Measurements from ENCODE around the gene GHDC. TPM values are rescaled to one million over a fixed set of nuclear protein-coding genes. Genes with fewer than 3 reads are reported as not detected.

The GHDC gene
- total and polyA plus RNA-seq, 2 of the 13 experiments (the other 11 are each of a cell fraction or from before 2014, with no cell fraction given), result 15.4 to 22.5 TPM

DNA sequence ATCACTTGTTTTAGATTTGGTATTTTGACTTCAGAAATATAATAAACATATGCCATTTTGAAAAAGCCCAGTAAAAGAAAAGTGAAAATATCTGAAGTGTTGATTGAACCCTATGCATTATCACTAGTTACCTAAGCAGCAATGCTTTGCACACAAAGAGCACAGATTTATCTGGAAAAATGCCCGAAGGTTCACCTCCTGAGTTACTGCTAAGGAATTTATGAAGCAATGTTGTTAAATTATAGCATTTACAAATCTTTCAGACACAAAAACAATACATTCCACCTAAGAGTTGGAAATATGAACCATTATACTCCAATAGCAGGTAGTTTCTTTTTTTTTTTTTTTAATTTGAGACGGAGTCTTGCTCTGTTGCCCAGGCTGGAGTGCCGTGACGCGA is 38.9 kb upstream of the GHDC start:
- H3K79me2 ChIP-seq (ENCODE audit: insufficient read depth, low read length), result peaks cover 4% of the 10 kb centered on the region
- H3K4me3 ChIP-seq (replicated peaks in 1 of 3; ENCODE audit: insufficient read depth in 1 of 3, low read depth in 2 of 3, low read length in 3 of 3), result no peak overlapping the region
- H3K9ac ChIP-seq (ENCODE audit: insufficient read depth, low read depth, low read length), result no peak overlapping the region
- in situ Hi-C loops (cut with HindIII; ENCODE audit: extremely low pct_ligation_motif_present, low pct_unique_long_range_greater_than_20kb), result no loop called here
- no peaks in the 10 kb centered on the region; a peak in 1 of 5 replicates for H3K36me3 ChIP-seq (replicated peaks in 1 of 2; ENCODE audit: control insufficient read depth in 1 of 2, insufficient read depth in 2 of 2, low read length in 2 of 2)
- TF ChIP-seq, protein P1, sequence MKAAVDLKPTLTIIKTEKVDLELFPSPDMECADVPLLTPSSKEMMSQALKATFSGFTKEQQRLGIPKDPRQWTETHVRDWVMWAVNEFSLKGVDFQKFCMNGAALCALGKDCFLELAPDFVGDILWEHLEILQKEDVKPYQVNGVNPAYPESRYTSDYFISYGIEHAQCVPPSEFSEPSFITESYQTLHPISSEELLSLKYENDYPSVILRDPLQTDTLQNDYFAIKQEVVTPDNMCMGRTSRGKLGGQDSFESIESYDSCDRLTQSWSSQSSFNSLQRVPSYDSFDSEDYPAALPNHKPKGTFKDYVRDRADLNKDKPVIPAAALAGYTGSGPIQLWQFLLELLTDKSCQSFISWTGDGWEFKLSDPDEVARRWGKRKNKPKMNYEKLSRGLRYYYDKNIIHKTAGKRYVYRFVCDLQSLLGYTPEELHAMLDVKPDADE (CRISPR knock-in tag; IDR thresholded peaks at IDR 0.05), result no peak
- no peak for TF ChIP-seq ZNF839 (CRISPR knock-in tag; IDR thresholded peaks at IDR 0.05; ENCODE audit: borderline replicate concordance)
- no peak for TF ChIP-seq ASH2L (IDR thresholded peaks at IDR 0.05; ENCODE audit: insufficient read length, low read depth, low read length)
- TF ChIP-seq ZNF607 (CRISPR knock-in tag; IDR thresholded peaks at IDR 0.05; ENCODE audit: borderline replicate concordance), result no peak
- H4K20me1 ChIP-seq (ENCODE audit: insufficient read depth, low read length), result no peaks in the 10 kb centered on the region
- no peak overlapping the region for H3K27ac ChIP-seq (ENCODE audit: extremely low read length, insufficient read depth, low read length)
- WGBS (ENCODE audit: low lambda C conversion rate), result 100% methylated on average over 5 of the region's 5 CpGs
- DNase-seq (ENCODE audit: low spot score) (no peak), ATAC-seq (no peak), FAIRE-seq (no peak)
- ChIA-PET POLR2A (no interaction called here), CTCF (ENCODE audit: low intra/inter-chr PET ratio, low total read pairs) (no interaction called here)
- H2AFZ ChIP-seq (ENCODE audit: low read length), result no peak overlapping the region
- BruUV-seq (replicated peaks), result no TSS peak
- intact Hi-C loops (cut with micrococcal nuclease; ENCODE audit: unreplicated experiment), result no loop called here
- no peaks in the 10 kb centered on the region for H3K9me3 ChIP-seq (ENCODE audit: low read length)
- H3K27me3 ChIP-seq (ENCODE audit: control insufficient read depth in 1 of 2, insufficient read depth in 2 of 2, low read length in 2 of 2), result no peaks in the 10 kb centered on the region
- no peaks in the 10 kb centered on the region for H3K4me1 ChIP-seq (ENCODE audit: insufficient read depth, low read length)
- H3K4me2 ChIP-seq (ENCODE audit: low read depth, low read length), result no peak overlapping the region

DNA sequence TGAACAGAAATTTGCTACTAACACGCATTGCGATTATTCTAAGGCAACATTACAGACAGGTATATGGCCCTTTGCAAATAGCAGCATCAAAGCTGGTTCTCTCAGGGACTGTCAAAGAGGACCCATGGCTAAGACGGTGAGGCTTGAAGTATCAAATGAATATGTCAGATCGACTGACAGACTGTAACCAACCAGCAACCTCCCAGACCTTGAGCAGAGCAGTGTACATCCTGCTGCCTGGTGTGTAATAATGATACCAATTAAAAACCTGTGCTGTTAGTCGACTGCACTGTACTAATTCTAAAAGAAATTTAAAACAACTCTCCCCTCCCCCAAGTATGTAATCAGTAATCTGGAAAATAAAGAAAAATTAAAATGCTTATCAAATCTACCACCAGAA is 35.9 kb upstream of the GHDC start:
- FAIRE-seq (no peak), DNase-seq (ENCODE audit: low spot score) (no peak), ATAC-seq (no peak)
- in situ Hi-C loops (cut with HindIII; ENCODE audit: extremely low pct_ligation_motif_present, low pct_unique_long_range_greater_than_20kb) (no loop called here), intact Hi-C loops (cut with micrococcal nuclease; ENCODE audit: unreplicated experiment) (no loop called here)
- WGBS (ENCODE audit: low lambda C conversion rate), result 96% methylated on average over 5 of the region's 5 CpGs
- Histone ChIP-seq H3K27me3 (ENCODE audit: control insufficient read depth in 1 of 2, insufficient read depth in 2 of 2, low read length in 2 of 2) (no peaks in the 10 kb centered on the region), H3K4me2 (ENCODE audit: low read depth, low read length) (no peak overlapping the region), H3K9ac (ENCODE audit: insufficient read depth, low read depth, low read length) (no peak overlapping the region), H3K27ac (ENCODE audit: extremely low read length, insufficient read depth, low read length) (no peak overlapping the region), H3K9me3 (ENCODE audit: low read length) (no peaks in the 10 kb centered on the region), H3K4me1 (ENCODE audit: insufficient read depth, low read length) (no peaks in the 10 kb centered on the region), H3K79me2 (ENCODE audit: insufficient read depth, low read length) (no peaks in the 10 kb centered on the region), H3K36me3 (replicated peaks in 1 of 2; ENCODE audit: control insufficient read depth in 1 of 2, insufficient read depth in 2 of 2, low read length in 2 of 2) (no peaks in the 10 kb centered on the region; a peak in 1 of 5 replicates), H2AFZ (ENCODE audit: low read length) (no peak overlapping the region), H4K20me1 (ENCODE audit: insufficient read depth, low read length) (no peaks in the 10 kb centered on the region), H3K4me3 (replicated peaks in 1 of 3; ENCODE audit: insufficient read depth in 1 of 3, low read depth in 2 of 3, low read length in 3 of 3) (no peak overlapping the region)
- BruUV-seq (replicated peaks), result no TSS peak
- POLR2A ChIA-PET, result interaction anchor here (1.6 kb wide), 1 partner anchor 18 kb away, joined by 5 read pairs; no protein-coding TSS in a partner anchor
- CTCF ChIA-PET (ENCODE audit: low intra/inter-chr PET ratio, low total read pairs), result no interaction called here
- TF ChIP-seq POGZ (CRISPR knock-in tag; IDR thresholded peaks at IDR 0.05), result no peak
- no peak for TF ChIP-seq ZNF282 (IDR thresholded peaks at IDR 0.05; ENCODE audit: partially characterized antibody)
